Stomach (tissue), 9 donors: Measurements from ENCODE around the gene DIP2A. TPM values are rescaled to one million over a fixed set of nuclear protein-coding genes. Genes with fewer than 3 reads are reported as not detected.

Experiments
- DNase-seq, 2 donors: peaks; one replicate each; pipeline versions ENCODE4 v3.0.0 to v3.0.0-alpha.2; 2013 to 2019
- H3K27ac ChIP-seq, 5 donors: fragments of 200-600 bp in 4 of 5; sonication (generic) in 4 of 5; one replicate each; pipeline ENCODE4 v1.5.1; 2013 to 2019; ENCODE audit warnings: mild to moderate bottlenecking in 1 of 5, moderate library complexity in 1 of 5
- H3K27me3 ChIP-seq, 3 donors: fragments of 200-600 bp; sonication (generic); one replicate each; pipeline ENCODE4 v1.5.1; 2017 to 2019; ENCODE audit warnings: mixed run types in 1 of 3
- H3K36me3 ChIP-seq, 4 donors: fragments of 200-600 bp; sonication (generic); 1 replicate in 3 of 4; 2 replicates in 1 of 4; pipeline ENCODE4 v1.5.1; 2016 to 2019
- H3K4me1 ChIP-seq, 4 donors: fragments of 200-600 bp; sonication (generic); one replicate each; pipeline ENCODE4 v1.5.1; 2016 to 2019
- H3K4me3 ChIP-seq, 4 donors: fragments of 200-600 bp; sonication (generic) in 3 of 4; one replicate each; pipeline ENCODE4 v1.5.1; 2016 to 2019; ENCODE audit warnings: mild to moderate bottlenecking in 1 of 4
- H3K9me3 ChIP-seq, 4 donors: fragments of 200-600 bp; sonication (generic); one replicate each; pipeline ENCODE4 v1.5.1; 2016 to 2019
- CTCF ChIP-seq, 7 experiments: fragments of 450-650 bp in 4 of 7; fragments of 200-600 bp in 3 of 7; sonication (generic) in 3 of 7; IDR thresholded peaks; one replicate each; pipeline ENCODE4 v1.5.1; 2016 to 2019; ENCODE audit warnings: antibody characterized with exemption in 7 of 7, control low read depth in 2 of 7, mild to moderate bottlenecking in 1 of 7
- EP300 ChIP-seq: sonication (generic); formaldehyde crosslinking; IDR thresholded peaks from one replicate; pipeline ENCODE4 v1.6.1; 2017; ENCODE audit warnings: antibody characterized with exemption
- POLR2A ChIP-seq, 4 donors: fragments of 450-650 bp; IDR thresholded peaks; one replicate each; pipeline ENCODE4 v1.6.1; 2016; ENCODE audit warnings: antibody characterized with exemption in 4 of 4, control low read depth in 2 of 4, mild to moderate bottlenecking in 1 of 4, moderate library complexity in 1 of 4
- POLR2AphosphoS5 ChIP-seq, 3 donors: sonication (generic); formaldehyde crosslinking; IDR thresholded peaks; one replicate each; pipeline ENCODE4 v1.6.1; 2016; ENCODE audit warnings: antibody characterized with exemption in 3 of 3
- WGBS, 5 donors: extraction: QIAGEN DNeasy Blood & Tissue Kit in 3 of 5; methylation state at CpG; one replicate each; pipeline versions ENCODE4 v1.1.5 to v1.1.7; 2013 to 2018; 5-methylcytosine and 5-hydroxymethylcytosine counted together
- intact Hi-C: fragments of 100-400 bp; cut with DNase I; formaldehyde crosslinking; loops from one replicate; pipeline ENCODE4 v1.15.1; 2023; ENCODE audit warnings: low total_unique reads
- polyA plus RNA-seq, 3 donors: library from polyadenylated mRNA; stranded (reverse); fragments of 200-250 nt; gene quantifications; one replicate each; pipeline ENCODE4 v1.2.3, GENCODE V29; 2013
- small RNA-seq, 4 donors: library from RNA; depleted of rRNA; stranded (forward); fragments of <200 nt; gene quantifications; one replicate each; pipeline ENCODE3, GENCODE V24; 2016
- total RNA-seq, 5 donors: library from RNA; depleted of rRNA; stranded (reverse); fragments of >200 nt; gene quantifications; one replicate each; pipeline versions ENCODE4 v1.1.0 to v1.2.3, GENCODE V29; 2014 to 2016
- donor health status: healthy with polysubstance abuse.
- donor health status: Bipolar disorder and iron deficiency.
- donor health status: healthy.

Gene DIP2A
- total and polyA plus RNA-seq, 8 donors = 7.3 to 122 (median 51.0) TPM

- TF ChIP-seq POLR2AphosphoS5 (IDR thresholded peaks at IDR 0.05) (no peak), POLR2A (IDR thresholded peaks at IDR 0.05) (no peak), CTCF (IDR thresholded peaks at IDR 0.05) (no peak), EP300 (no peak)
- 69 to 85% (median 81%) methylated on average over 6 of the region's 6 CpGs for WGBS, 5 donors
- Histone ChIP-seq H3K27me3 (peaks cover 0 to 7% (median 0%) of the 10 kb centered on the region in 3 donors), H3K9me3 (no peaks in the 10 kb centered on the region), H3K4me1 (peaks cover 0 to 12% (median 2%) of the 10 kb centered on the region in 4 donors), H3K4me3 (no peak overlapping the region), H3K27ac (no peak overlapping the region), H3K36me3 (no peaks in the 10 kb centered on the region)
- DNase-seq = no peak
- intact Hi-C loops = no loop called here
These were observed 158.8 kb downstream of the DIP2A start for GRCh38 chr21:46617267-46618051.

- no peaks in the 10 kb centered on the region for H3K9me3 ChIP-seq
- no peak overlapping the region for H3K27ac ChIP-seq
- no peaks in the 10 kb centered on the region for H3K36me3 ChIP-seq
- intact Hi-C loops = no loop called here
- peaks cover 0 to 18% (median 2%) of the 10 kb centered on the region in 4 donors for H3K4me1 ChIP-seq
- TF ChIP-seq CTCF (IDR thresholded peaks at IDR 0.05) (no peak), POLR2A (IDR thresholded peaks at IDR 0.05) (no peak), POLR2AphosphoS5 (IDR thresholded peaks at IDR 0.05) (no peak), EP300 (no peak)
- WGBS, 5 donors = 87 to 94% (median 93%) methylated on average over 5 of the region's 5 CpGs
- H3K27me3 ChIP-seq = peaks cover 0 to 7% (median 0%) of the 10 kb centered on the region in 3 donors
- no peak overlapping the region for H3K4me3 ChIP-seq
- DNase-seq = no peak
These were observed 160.2 kb downstream of the DIP2A start for GRCh38 chr21:46618738-46619379.

Small RNA genes within 50 kb of the gene (small RNA-seq; reads per million reads assigned to genes)
- 0 reads per million in 4 donors for gene RNU6-396P

Other genes starting within 250 kb of the DIP2A start
- 100 to 1,000 TPM in 1 of 5 donors, 10 to 100 TPM in 4; 26.4 to 246 (median 46.7) TPM for gene LSS, start 230.1 kb upstream of the DIP2A start, total RNA-seq
- gene LSS, start 230.1 kb upstream of the DIP2A start, polyA plus RNA-seq = 10 to 100 TPM; 15.3 to 22.2 (median 21.7) TPM
- 100 to 1,000 TPM in 2 of 5 donors, 10 to 100 TPM in 3; 55.8 to 555 (median 97.1) TPM for gene MCM3AP, start 173.3 kb upstream of the DIP2A start, total RNA-seq
- gene MCM3AP, start 173.3 kb upstream of the DIP2A start, polyA plus RNA-seq = 10 to 100 TPM; 18.9 to 35.8 (median 24.6) TPM
- gene YBEY, start 172.5 kb upstream of the DIP2A start, total RNA-seq = 10 to 100 TPM in 2 of 5 donors, 1 to 10 TPM in 3; 1.0 to 22.0 (median 5.3) TPM
- gene YBEY, start 172.5 kb upstream of the DIP2A start, polyA plus RNA-seq = 10 to 100 TPM; 14.2 to 19.6 (median 16.4) TPM
- gene C21orf58, start 135.0 kb upstream of the DIP2A start, total RNA-seq = 10 to 100 TPM in 1 of 5 donors, 1 to 10 TPM in 3, under 1 TPM in 1; 0.89 to 15.1 (median 7.8) TPM
- 1 to 10 TPM; 1.7 to 2.8 (median 2.5) TPM for gene C21orf58, start 135.0 kb upstream of the DIP2A start, polyA plus RNA-seq
- 100 to 1,000 TPM in 1 of 5 donors, 10 to 100 TPM in 4; 24.2 to 133 (median 63.6) TPM for gene PCNT, start 134.7 kb upstream of the DIP2A start, total RNA-seq
- 10 to 100 TPM in 1 of 3 donors, 1 to 10 TPM in 2; 4.7 to 10.9 (median 7.9) TPM for gene PCNT, start 134.7 kb upstream of the DIP2A start, polyA plus RNA-seq
- 10 to 100 TPM in 1 of 5 donors, 1 to 10 TPM in 3, not detected in 1; 1.8 to 18.4 (median 6.2) TPM for gene S100B, start 146.2 kb downstream of the DIP2A start, total RNA-seq
- gene S100B, start 146.2 kb downstream of the DIP2A start, polyA plus RNA-seq = 10 to 100 TPM in 1 of 3 donors, 1 to 10 TPM in 2; 7.0 to 13.7 (median 9.1) TPM
- 10 to 100 TPM; 18.7 to 85.0 (median 48.8) TPM for gene PRMT2, start 176.8 kb downstream of the DIP2A start, total RNA-seq
- 10 to 100 TPM; 63.8 to 75.5 (median 63.9) TPM for gene PRMT2, start 176.8 kb downstream of the DIP2A start, polyA plus RNA-seq